GM06990 (cell line): ENCODE measurements around the gene PITRM1.

Source experiments
- DNase-seq: peaks from one replicate; pipeline ENCODE4 v3.0.0-alpha.2; 2011; ENCODE audit not compliant: insufficient read length; ENCODE audit errors: extremely low read depth
- H3K27me3 ChIP-seq: replicated peaks from 2 replicates; pipeline ENCODE4 v1.6.0; 2011; ENCODE audit warnings: low read length; ENCODE audit not compliant: control insufficient read depth, insufficient read depth
- H3K36me3 ChIP-seq: 2 replicates; pipeline ENCODE4 v1.5.1; 2011; ENCODE audit warnings: low read length; ENCODE audit not compliant: control insufficient read depth, insufficient read depth
- H3K4me3 ChIP-seq: replicated peaks from 2 replicates; pipeline ENCODE4 v1.5.1; 2011; ENCODE audit warnings: low read depth, mild to moderate bottlenecking, control low read depth, low read length
- CTCF ChIP-seq: IDR thresholded peaks from 2 replicates; pipeline ENCODE4 v1.5.1; 2011; ENCODE audit warnings: low read length, control low read depth, mild to moderate bottlenecking, inconsistent platforms; ENCODE audit not compliant: insufficient read depth, poor library complexity, severe bottlenecking

PITRM1 gene

GRCh38 chr10:3133948-3134347 is 38.6 kb downstream of the PITRM1 start:
- Histone ChIP-seq H3K27me3 (no peaks in the 10 kb centered on the region), H3K4me3 (no peak overlapping the region), H3K36me3 (peaks cover 47% of the 10 kb centered on the region)
- DNase-seq, result no peak
- no peak for TF ChIP-seq CTCF

- H3K36me3 ChIP-seq, result peaks cover 40% of the 10 kb centered on the region
- H3K4me3 ChIP-seq, result no peak overlapping the region
- no peak for TF ChIP-seq CTCF
- H3K27me3 ChIP-seq, result no peaks in the 10 kb centered on the region
- no peak for DNase-seq
Measured at GRCh38 chr10:3132036-3133025, 40.3 kb downstream of the PITRM1 start.

GRCh38 chr10:3131098-3131497 is 41.5 kb downstream of the PITRM1 start:
- Histone ChIP-seq H3K36me3 (peaks cover 33% of the 10 kb centered on the region), H3K27me3 (no peaks in the 10 kb centered on the region), H3K4me3 (no peak overlapping the region)
- no peak for DNase-seq
- no peak for TF ChIP-seq CTCF

- Histone ChIP-seq H3K36me3 (peaks cover 39% of the 10 kb centered on the region), H3K27me3 (no peaks in the 10 kb centered on the region), H3K4me3 (no peak overlapping the region)
- no peak for DNase-seq
- TF ChIP-seq CTCF, result no peak
Measured at GRCh38 chr10:3129581-3130340, 42.8 kb downstream of the PITRM1 start.

GRCh38 chr10:3128379-3129130 is 44.0 kb downstream of the PITRM1 start:
- peaks cover 40% of the 10 kb centered on the region for H3K36me3 ChIP-seq
- H3K27me3 ChIP-seq, result no peaks in the 10 kb centered on the region
- no peak for DNase-seq
- no peak for TF ChIP-seq CTCF
- no peak overlapping the region for H3K4me3 ChIP-seq
